KMS-11 (cell line): ENCODE measurements around the gene NDUFS6.

ENCODE experiments used
- H2AFZ ChIP-seq: fragments of 200-600 bp; sonication (generic); 2 replicates; pipeline ENCODE4 v1.6.1; 2016; ENCODE audit warnings: antibody characterized with exemption, mixed run types, low read depth
- H3K27ac ChIP-seq: fragments of 200-600 bp; sonication (generic); 2 replicates; pipeline ENCODE4 v1.6.1; 2016; ENCODE audit warnings: mild to moderate bottlenecking, mixed run types
- H3K27me3 ChIP-seq: fragments of 200-600 bp; sonication (generic); 2 replicates; pipeline ENCODE4 v1.6.1; 2017; ENCODE audit warnings: mild to moderate bottlenecking, low read depth, mixed run types, moderate library complexity; ENCODE audit not compliant: insufficient read depth
- H3K36me3 ChIP-seq: fragments of 200-600 bp; sonication (generic); 2 replicates; pipeline ENCODE4 v1.6.1; 2017; ENCODE audit warnings: mild to moderate bottlenecking, mixed run types; ENCODE audit not compliant: insufficient read depth
- H3K4me1 ChIP-seq: fragments of 200-600 bp; sonication (generic); 2 replicates; pipeline ENCODE4 v1.6.1; 2016; ENCODE audit warnings: mild to moderate bottlenecking, low read depth, mixed run types; ENCODE audit not compliant: poor library complexity, severe bottlenecking
- H3K4me2 ChIP-seq: fragments of 200-600 bp; sonication (generic); 2 replicates; pipeline ENCODE4 v1.7.0; 2016; ENCODE audit warnings: mild to moderate bottlenecking, mixed run types
- H3K4me3 ChIP-seq: fragments of 200-600 bp; sonication (generic); IDR thresholded peaks from 2 replicates; pipeline ENCODE4 v1.6.1; 2017; ENCODE audit warnings: low read depth, low read length, mixed read lengths; ENCODE audit not compliant: insufficient read depth
- H3K79me2 ChIP-seq: fragments of 200-600 bp; sonication (generic); 2 replicates; pipeline ENCODE4 v1.6.1; 2016; ENCODE audit warnings: low read depth, mixed run types; ENCODE audit not compliant: insufficient read depth
- H3K9ac ChIP-seq: fragments of 200-600 bp; sonication (generic); 2 replicates; pipeline ENCODE4 v1.6.1; 2016; ENCODE audit warnings: mild to moderate bottlenecking, mixed run types
- H4K20me1 ChIP-seq: fragments of 200-600 bp; sonication (generic); 2 replicates; pipeline ENCODE4 v1.6.1; 2016; ENCODE audit warnings: mild to moderate bottlenecking, mixed run types; ENCODE audit not compliant: insufficient read depth
- TF ChIP-seq, protein P1 (sequence below): fragments of 200-600 bp; sonication (generic); conservative IDR thresholded peaks from 2 replicates; pipeline ENCODE4 v1.6.1; 2017; ENCODE audit warnings: low read depth, mild to moderate bottlenecking, antibody characterized with exemption, low read length, moderate library complexity, mixed read lengths

Gene NDUFS6

GRCh38 chr5:1806199-1806598 is 5.0 kb downstream of the NDUFS6 start:
- no peak overlapping the region for H3K27ac ChIP-seq
- TF ChIP-seq, protein P1, sequence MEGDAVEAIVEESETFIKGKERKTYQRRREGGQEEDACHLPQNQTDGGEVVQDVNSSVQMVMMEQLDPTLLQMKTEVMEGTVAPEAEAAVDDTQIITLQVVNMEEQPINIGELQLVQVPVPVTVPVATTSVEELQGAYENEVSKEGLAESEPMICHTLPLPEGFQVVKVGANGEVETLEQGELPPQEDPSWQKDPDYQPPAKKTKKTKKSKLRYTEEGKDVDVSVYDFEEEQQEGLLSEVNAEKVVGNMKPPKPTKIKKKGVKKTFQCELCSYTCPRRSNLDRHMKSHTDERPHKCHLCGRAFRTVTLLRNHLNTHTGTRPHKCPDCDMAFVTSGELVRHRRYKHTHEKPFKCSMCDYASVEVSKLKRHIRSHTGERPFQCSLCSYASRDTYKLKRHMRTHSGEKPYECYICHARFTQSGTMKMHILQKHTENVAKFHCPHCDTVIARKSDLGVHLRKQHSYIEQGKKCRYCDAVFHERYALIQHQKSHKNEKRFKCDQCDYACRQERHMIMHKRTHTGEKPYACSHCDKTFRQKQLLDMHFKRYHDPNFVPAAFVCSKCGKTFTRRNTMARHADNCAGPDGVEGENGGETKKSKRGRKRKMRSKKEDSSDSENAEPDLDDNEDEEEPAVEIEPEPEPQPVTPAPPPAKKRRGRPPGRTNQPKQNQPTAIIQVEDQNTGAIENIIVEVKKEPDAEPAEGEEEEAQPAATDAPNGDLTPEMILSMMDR, result no peak
- peaks cover 22% of the 10 kb centered on the region; the same call in 1 of the 2 replicates for H3K36me3 ChIP-seq
- H3K4me1 ChIP-seq, result peaks cover 12% of the 10 kb centered on the region
- peaks cover 81% of the 10 kb centered on the region for H3K79me2 ChIP-seq
- H3K4me3 ChIP-seq, result no peak overlapping the region
- no peak overlapping the region for H2AFZ ChIP-seq
- no peaks in the 10 kb centered on the region for H3K27me3 ChIP-seq
- H4K20me1 ChIP-seq, result no peaks in the 10 kb centered on the region
- H3K4me2 ChIP-seq, result no peak overlapping the region
- no peak overlapping the region for H3K9ac ChIP-seq

- no peak overlapping the region for H3K4me2 ChIP-seq
- H3K4me3 ChIP-seq, result no peak overlapping the region
- H3K9ac ChIP-seq, result no peak overlapping the region
- no peaks in the 10 kb centered on the region for H4K20me1 ChIP-seq
- H3K27me3 ChIP-seq, result no peaks in the 10 kb centered on the region
- peaks cover 74% of the 10 kb centered on the region for H3K79me2 ChIP-seq
- H3K4me1 ChIP-seq, result peaks cover 11% of the 10 kb centered on the region
- no peak overlapping the region for H2AFZ ChIP-seq
- TF ChIP-seq, protein P1, result no peak
- no peak overlapping the region for H3K27ac ChIP-seq
- H3K36me3 ChIP-seq, result peaks cover 22% of the 10 kb centered on the region; the same call in 1 of the 2 replicates
Measured at GRCh38 chr5:1806974-1807373, 5.8 kb downstream of the NDUFS6 start.

GRCh38 chr5:1807451-1808185 is 6.4 kb downstream of the NDUFS6 start:
- H3K4me3 ChIP-seq, result no peak overlapping the region
- peaks cover 67% of the 10 kb centered on the region for H3K79me2 ChIP-seq
- peaks cover 5% of the 10 kb centered on the region for H3K4me1 ChIP-seq
- no peaks in the 10 kb centered on the region for H3K27me3 ChIP-seq
- no peak overlapping the region for H3K9ac ChIP-seq
- H3K27ac ChIP-seq, result no peak overlapping the region
- TF ChIP-seq, protein P1, result no peak
- H2AFZ ChIP-seq, result no peak overlapping the region
- H4K20me1 ChIP-seq, result no peaks in the 10 kb centered on the region
- H3K4me2 ChIP-seq, result no peak overlapping the region
- peaks cover 22% of the 10 kb centered on the region; the same call in 1 of the 2 replicates for H3K36me3 ChIP-seq

DNA sequence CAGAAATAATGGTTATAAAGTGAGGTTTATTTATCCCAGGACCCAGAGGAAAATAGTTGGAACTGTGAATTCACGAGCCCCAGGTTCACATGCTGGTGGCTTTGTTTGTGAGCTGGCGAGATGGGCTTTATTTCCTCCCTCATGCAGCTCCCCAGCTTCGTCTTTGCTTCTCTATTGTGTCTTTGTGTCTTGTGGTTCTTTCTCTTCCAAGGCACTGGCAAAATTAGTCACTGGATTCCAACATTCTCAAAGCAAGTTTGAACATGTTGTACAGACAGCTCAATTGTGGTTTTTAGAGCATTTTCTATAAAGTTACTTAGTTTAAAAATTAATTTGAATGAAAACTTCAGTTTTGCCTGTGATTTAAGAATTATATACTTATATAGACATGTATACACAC is 7.2 kb downstream of the NDUFS6 start:
- H3K4me3 ChIP-seq, result no peak overlapping the region
- no peak overlapping the region for H2AFZ ChIP-seq
- no peak overlapping the region for H3K9ac ChIP-seq
- H3K27ac ChIP-seq, result no peak overlapping the region
- H3K79me2 ChIP-seq, result peaks cover 59% of the 10 kb centered on the region
- TF ChIP-seq, protein P1, result no peak
- H4K20me1 ChIP-seq, result no peaks in the 10 kb centered on the region
- H3K4me1 ChIP-seq, result no peaks in the 10 kb centered on the region
- H3K4me2 ChIP-seq, result no peak overlapping the region
- H3K27me3 ChIP-seq, result no peaks in the 10 kb centered on the region
- H3K36me3 ChIP-seq, result peaks cover 24% of the 10 kb centered on the region; the same call in 1 of the 2 replicates
